Activated CD4-positive, alpha-beta memory T cell treated with anti-CD3 and anti-CD28 coated beads, Interleukin-2, amount 10 ng/mL, durations not matched to agents 7 days and 5 days (primary cell): ENCODE data around the gene IFI27. TPM values are rescaled to one million over a fixed set of nuclear protein-coding genes. Genes with fewer than 3 reads are reported as not detected.

Source experiments
- CTCF ChIA-PET: fragments of 350-600 bp; sonication (Branson Sonifier 250); formaldehyde crosslinking; loops from one replicate; lab custom pipeline; 2021; ENCODE audit warnings: antibody characterized with exemption, inconsistent platforms; lab: Charles Lee
- POLR2A ChIA-PET: fragments of 350-600 bp; sonication (Branson Sonifier 250); formaldehyde crosslinking; loops from one replicate; lab custom pipeline; 2021; ENCODE audit warnings: antibody characterized with exemption; lab: Charles Lee
- DNase-seq: peaks from one replicate; pipeline ENCODE4 v3.0.0-alpha.2; 2020
- H3K27ac Mint-ChIP-seq: one replicate; pipeline ENCODE4 v1.8.0; 2021; ENCODE audit warnings: mild to moderate bottlenecking, mixed read lengths
- H3K27me3 Mint-ChIP-seq: one replicate; pipeline ENCODE4 v1.8.0; 2021; ENCODE audit warnings: mixed read lengths
- H3K36me3 Mint-ChIP-seq: one replicate; pipeline ENCODE4 v1.8.0; 2021; ENCODE audit warnings: low read depth, mixed read lengths
- H3K4me1 Mint-ChIP-seq: one replicate; pipeline ENCODE4 v1.8.0; 2021; ENCODE audit warnings: mixed read lengths
- H3K4me3 Mint-ChIP-seq: one replicate; pipeline ENCODE4 v1.8.0; 2021; ENCODE audit warnings: mild to moderate bottlenecking, mixed read lengths
- H3K9me3 Mint-ChIP-seq: one replicate; pipeline ENCODE4 v1.8.0; 2021; ENCODE audit warnings: mixed read lengths
- total RNA-seq, 2 experiments: library from RNA; stranded (reverse); gene quantifications; one replicate each; pipeline ENCODE4 v1.2.3, GENCODE V29; 2021

IFI27 gene
- total RNA-seq, 2 experiments from 2014 or later = 184 to 186 TPM

GRCh38 chr14:94117856-94118255, 7.3 kb downstream of the IFI27 start:
- H3K4me1 Mint-ChIP-seq = peaks cover 17% of the 10 kb centered on the region
- no peak overlapping the region for H3K27ac Mint-ChIP-seq
- H3K9me3 Mint-ChIP-seq = peaks cover 12% of the 10 kb centered on the region
- POLR2A ChIA-PET = no interaction called here
- no peak overlapping the region for H3K4me3 Mint-ChIP-seq
- peaks cover 15% of the 10 kb centered on the region for H3K27me3 Mint-ChIP-seq
- H3K36me3 Mint-ChIP-seq = no peaks in the 10 kb centered on the region
- CTCF ChIA-PET = interaction anchor here (1.4 kb wide), 1 partner anchor 21 kb away, joined by 3 read pairs; no protein-coding TSS in a partner anchor
- no peak for DNase-seq

DNA sequence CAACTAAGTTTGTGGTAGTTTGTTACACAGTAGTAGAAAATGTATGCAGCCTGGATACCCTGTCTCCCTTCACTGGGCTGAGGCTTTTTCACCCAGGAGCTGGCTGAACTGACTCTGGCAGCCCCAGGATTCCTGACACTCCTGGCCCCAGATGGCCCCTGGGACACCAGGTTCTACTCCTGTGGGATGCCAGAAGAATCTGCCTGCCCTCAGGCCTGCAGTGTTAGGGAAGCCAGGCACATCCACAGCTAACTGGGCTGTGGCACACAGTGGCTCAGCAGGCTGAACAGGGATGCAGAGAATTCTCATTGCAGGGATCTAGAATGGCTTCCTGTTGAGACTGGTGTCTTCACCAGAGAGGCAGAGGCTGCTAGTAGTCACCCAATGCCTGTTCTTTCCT, 8.5 kb downstream of the IFI27 start:
- peaks cover 14% of the 10 kb centered on the region for H3K27me3 Mint-ChIP-seq
- no peaks in the 10 kb centered on the region for H3K36me3 Mint-ChIP-seq
- DNase-seq = no peak
- peaks cover 12% of the 10 kb centered on the region for H3K9me3 Mint-ChIP-seq
- H3K4me1 Mint-ChIP-seq = peaks cover 13% of the 10 kb centered on the region
- CTCF ChIA-PET = no interaction called here
- H3K27ac Mint-ChIP-seq = no peak overlapping the region
- POLR2A ChIA-PET = no interaction called here
- H3K4me3 Mint-ChIP-seq = no peak overlapping the region

DNA sequence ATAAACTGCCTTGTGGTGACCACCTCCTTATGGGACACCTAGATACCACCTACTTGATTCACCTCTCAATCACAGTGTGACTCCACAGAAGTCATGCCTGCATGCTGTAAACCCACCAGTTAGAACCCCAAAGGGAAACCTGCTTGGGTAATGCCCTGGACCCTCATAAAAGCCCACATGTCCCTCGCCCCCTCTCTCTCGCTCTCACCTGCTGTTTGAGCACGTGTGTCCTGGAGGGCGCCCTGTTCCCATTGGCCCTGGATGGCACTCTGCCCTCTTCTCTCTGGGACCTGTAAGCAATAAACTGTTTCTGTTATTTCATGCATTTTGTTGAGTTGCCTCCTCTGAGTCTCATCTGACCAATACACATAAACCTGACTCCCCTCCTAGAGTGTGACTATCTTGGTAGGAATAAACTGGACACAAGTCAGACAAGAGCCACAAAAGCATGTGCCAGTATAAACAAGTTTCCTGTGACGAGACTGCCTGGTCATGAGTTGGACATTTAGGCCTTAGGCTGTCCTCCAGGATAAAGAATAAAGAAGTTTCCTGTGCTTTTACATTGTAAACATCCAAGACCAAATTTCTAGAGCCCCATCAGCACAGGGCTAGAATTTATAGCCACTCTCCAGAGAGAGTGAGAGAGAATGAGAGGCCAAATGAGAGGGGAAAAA, 10.3 kb downstream of the IFI27 start:
- no peak overlapping the region for H3K4me3 Mint-ChIP-seq
- no peaks in the 10 kb centered on the region for H3K36me3 Mint-ChIP-seq
- peaks cover 12% of the 10 kb centered on the region for H3K9me3 Mint-ChIP-seq
- CTCF ChIA-PET = interaction anchor here (0.6 kb wide), 1 partner anchor 944 kb away, joined by 3 read pairs; no protein-coding TSS in a partner anchor
- POLR2A ChIA-PET = no interaction called here
- peaks cover 11% of the 10 kb centered on the region for H3K27me3 Mint-ChIP-seq
- no peak overlapping the region for H3K27ac Mint-ChIP-seq
- DNase-seq = no peak
- H3K4me1 Mint-ChIP-seq = peaks cover 1% of the 10 kb centered on the region

GRCh38 chr14:94121485-94121884, 10.9 kb downstream of the IFI27 start:
- H3K27ac Mint-ChIP-seq = no peak overlapping the region

DNA sequence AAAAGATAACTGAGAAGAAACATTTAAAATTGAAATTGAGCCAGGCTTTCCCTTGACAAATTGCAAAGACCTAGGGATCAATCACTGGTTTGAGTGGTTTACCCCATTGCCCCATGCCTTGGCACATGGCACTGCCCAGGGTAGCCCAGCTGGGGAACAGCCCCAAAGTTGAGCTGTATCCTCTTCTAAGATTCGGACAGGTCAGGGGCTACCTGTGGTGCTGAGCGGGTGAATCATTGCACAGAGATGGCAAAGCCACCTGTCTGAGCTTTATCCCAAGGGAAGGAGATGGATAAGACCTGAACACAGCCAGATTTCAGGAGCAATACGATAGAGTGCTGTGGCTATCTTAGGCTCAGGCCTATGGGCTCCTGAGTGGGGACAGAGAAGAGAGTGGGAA, 11.9 kb downstream of the IFI27 start:
- Mint-ChIP-seq H3K36me3 (peaks cover 3% of the 10 kb centered on the region), H3K27me3 (peaks cover 9% of the 10 kb centered on the region), H3K4me1 (peaks cover 1% of the 10 kb centered on the region), H3K4me3 (no peak overlapping the region), H3K9me3 (peaks cover 12% of the 10 kb centered on the region), H3K27ac (no peak overlapping the region)
- ChIA-PET CTCF (no interaction called here), POLR2A (no interaction called here)
- DNase-seq = no peak

More at GRCh38 chr14:94121485-94121884, 10.9 kb downstream of the IFI27 start:
- no peak overlapping the region for H3K4me3 Mint-ChIP-seq
- ChIA-PET CTCF (interaction anchor here (0.6 to 0.9 kb wide), 2 partner anchors 11 to 944 kb away, joined by 3 to 5 read pairs; no protein-coding TSS in a partner anchor), POLR2A (no interaction called here)
- H3K27me3 Mint-ChIP-seq = peaks cover 11% of the 10 kb centered on the region
- DNase-seq = no peak
- H3K4me1 Mint-ChIP-seq = peaks cover 1% of the 10 kb centered on the region
- peaks cover 1% of the 10 kb centered on the region for H3K36me3 Mint-ChIP-seq
- H3K9me3 Mint-ChIP-seq = peaks cover 12% of the 10 kb centered on the region

GRCh38 chr14:94123296-94123695, 12.8 kb downstream of the IFI27 start:
- POLR2A ChIA-PET = no interaction called here
- H3K27me3 Mint-ChIP-seq = peaks cover 9% of the 10 kb centered on the region
- H3K9me3 Mint-ChIP-seq = peaks cover 12% of the 10 kb centered on the region
- peak; percentile 8 for DNase-seq
- H3K27ac Mint-ChIP-seq = no peak overlapping the region
- H3K4me1 Mint-ChIP-seq = peaks cover 6% of the 10 kb centered on the region
- peaks cover 3% of the 10 kb centered on the region for H3K36me3 Mint-ChIP-seq
- CTCF ChIA-PET = interaction anchor here (0.6 kb wide), 1 partner anchor 9 kb away, joined by 3 read pairs; no protein-coding TSS in a partner anchor
- no peak overlapping the region for H3K4me3 Mint-ChIP-seq

DNA sequence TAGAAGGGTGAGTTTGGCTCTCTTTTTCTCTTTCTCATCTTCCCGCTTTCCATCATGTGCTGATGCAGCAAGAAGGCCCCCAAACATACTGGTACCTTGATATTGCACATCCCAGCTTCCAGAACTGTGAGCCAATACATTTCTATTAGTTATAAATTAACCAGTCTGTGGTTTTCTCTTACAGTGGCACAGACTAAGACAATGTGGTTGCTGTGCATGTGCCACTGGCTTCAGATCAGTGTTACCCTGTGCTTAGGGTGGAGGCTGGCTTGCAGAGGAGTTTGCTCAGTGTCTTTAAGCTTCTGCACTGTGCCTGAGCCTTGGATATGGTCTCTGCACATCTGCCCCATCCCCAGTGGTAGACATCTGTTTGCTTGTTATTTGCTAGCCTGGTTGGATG, 13.3 kb downstream of the IFI27 start:
- H3K36me3 Mint-ChIP-seq = peaks cover 3% of the 10 kb centered on the region
- ChIA-PET CTCF (interaction anchor here (0.6 to 0.7 kb wide), 2 partner anchors 8 to 13 kb away, joined by 3 read pairs; no protein-coding TSS in a partner anchor), POLR2A (no interaction called here)
- H3K9me3 Mint-ChIP-seq = peaks cover 10% of the 10 kb centered on the region
- H3K27ac Mint-ChIP-seq = no peak overlapping the region
- H3K4me1 Mint-ChIP-seq = peaks cover 12% of the 10 kb centered on the region
- H3K4me3 Mint-ChIP-seq = no peak overlapping the region
- peaks cover 9% of the 10 kb centered on the region for H3K27me3 Mint-ChIP-seq
- peak; percentile 12 for DNase-seq

GRCh38 chr14:94124582-94125377, 14.2 kb downstream of the IFI27 start:
- ChIA-PET CTCF (interaction anchor here (0.7 to 1.1 kb wide), 2 partner anchors 12 to 55 kb away, joined by 3 read pairs; no protein-coding TSS in a partner anchor), POLR2A (no interaction called here)
- no peak overlapping the region for H3K4me3 Mint-ChIP-seq
- H3K27ac Mint-ChIP-seq = no peak overlapping the region
- peaks cover 5% of the 10 kb centered on the region for H3K27me3 Mint-ChIP-seq
- peak; percentile 12 for DNase-seq
- peaks cover 3% of the 10 kb centered on the region for H3K36me3 Mint-ChIP-seq
- peaks cover 5% of the 10 kb centered on the region for H3K9me3 Mint-ChIP-seq
- peaks cover 15% of the 10 kb centered on the region for H3K4me1 Mint-ChIP-seq

DNA sequence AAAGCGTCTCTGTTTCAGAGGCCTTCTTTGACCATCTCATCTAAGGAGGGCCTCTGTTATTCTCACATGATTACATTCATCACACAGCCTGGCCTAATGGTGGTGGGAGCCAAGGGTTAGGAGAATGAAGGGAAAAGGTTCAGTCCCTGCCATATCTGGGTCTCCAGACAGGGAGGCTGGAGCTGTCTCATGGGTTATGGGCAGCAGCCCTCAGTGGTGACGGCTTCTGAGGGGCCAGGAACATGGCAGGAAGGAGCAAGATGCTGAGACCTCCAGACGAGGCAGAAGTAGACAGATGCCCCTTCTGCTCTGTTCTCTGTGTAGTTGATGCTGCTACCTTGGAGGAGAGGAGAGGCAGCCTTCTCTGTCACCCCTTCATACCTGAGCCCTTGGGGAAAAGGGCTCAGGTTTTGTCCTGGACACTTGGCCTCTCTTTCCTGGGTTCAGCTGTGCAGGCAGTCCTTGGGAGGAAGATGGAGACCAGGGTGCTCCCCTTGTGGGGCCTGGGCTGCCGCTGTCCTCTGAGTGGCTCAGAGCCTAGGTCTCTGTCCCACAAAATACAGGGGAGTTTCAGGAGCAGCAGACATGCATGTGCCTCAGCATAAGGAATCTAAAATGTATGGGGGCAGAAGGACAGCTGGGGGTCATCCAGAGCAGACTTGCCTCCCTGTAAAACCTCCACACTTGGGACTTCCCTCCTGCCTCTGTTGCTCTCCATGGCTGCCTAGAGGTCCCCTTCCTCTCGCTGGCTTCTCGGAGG, 15.3 kb downstream of the IFI27 start:
- peaks cover under 1% of the 10 kb centered on the region for H3K9me3 Mint-ChIP-seq
- H3K4me3 Mint-ChIP-seq = no peak overlapping the region
- peaks cover under 1% of the 10 kb centered on the region for H3K27me3 Mint-ChIP-seq
- H3K4me1 Mint-ChIP-seq = peaks cover 22% of the 10 kb centered on the region
- CTCF ChIA-PET = interaction anchor here (1.1 to 1.2 kb wide), 2 partner anchors 11 to 54 kb away, joined by 3 to 5 read pairs; no protein-coding TSS in a partner anchor
- H3K27ac Mint-ChIP-seq = no peak overlapping the region
- POLR2A ChIA-PET = no interaction called here
- H3K36me3 Mint-ChIP-seq = peaks cover 3% of the 10 kb centered on the region
- DNase-seq = peak; percentile 11

DNA sequence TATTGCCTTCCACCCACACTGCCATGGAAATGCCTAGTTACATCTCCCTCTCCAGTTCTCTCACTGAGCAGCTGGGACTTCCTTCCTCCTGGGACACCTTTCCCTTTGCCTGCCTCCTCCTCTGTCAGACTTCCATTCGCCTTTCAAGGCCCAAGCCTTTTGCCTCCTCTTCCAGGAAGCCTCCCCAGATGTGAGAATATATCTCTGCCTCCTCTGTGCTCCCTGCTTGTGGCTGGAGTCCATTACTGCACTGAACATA, 15.8 kb downstream of the IFI27 start:
- POLR2A ChIA-PET = no interaction called here
- H3K4me3 Mint-ChIP-seq = no peak overlapping the region
- H3K27ac Mint-ChIP-seq = no peak overlapping the region

GRCh38 chr14:94126800-94127199, 16.3 kb downstream of the IFI27 start:
- DNase-seq = no peak
- ChIA-PET CTCF (no interaction called here), POLR2A (no interaction called here)
- Mint-ChIP-seq H3K4me1 (peaks cover 22% of the 10 kb centered on the region), H3K9me3 (no peaks in the 10 kb centered on the region), H3K4me3 (no peak overlapping the region), H3K27me3 (peaks cover 5% of the 10 kb centered on the region), H3K27ac (no peak overlapping the region), H3K36me3 (peaks cover 3% of the 10 kb centered on the region)

More for the DNA sequence above, 15.8 kb downstream of the IFI27 start:
- Mint-ChIP-seq H3K9me3 (no peaks in the 10 kb centered on the region), H3K36me3 (peaks cover 3% of the 10 kb centered on the region), H3K4me1 (peaks cover 22% of the 10 kb centered on the region), H3K27me3 (peaks cover 5% of the 10 kb centered on the region)
- CTCF ChIA-PET = interaction anchor here (1.2 kb wide), 1 partner anchor 10 kb away, joined by 5 read pairs; no protein-coding TSS in a partner anchor
- no peak for DNase-seq

DNA sequence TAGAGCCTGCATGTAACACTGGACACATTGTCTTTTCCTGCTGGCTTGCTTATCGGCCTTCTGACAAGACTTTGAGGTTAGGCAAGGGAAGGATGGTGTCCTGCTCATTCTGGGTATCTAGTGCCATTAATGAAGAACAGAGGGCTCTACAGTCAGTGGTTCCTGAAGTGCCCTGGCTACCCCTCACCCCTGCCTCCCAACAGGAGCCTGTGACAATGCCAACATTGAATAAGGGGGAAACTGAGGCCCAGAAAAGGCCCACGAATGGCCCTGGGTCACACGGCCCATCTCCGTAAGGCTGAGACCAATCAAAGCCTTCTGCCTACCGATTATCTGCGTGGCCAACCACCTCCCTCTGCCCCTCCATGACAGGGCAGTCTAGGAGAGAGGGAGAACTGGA, 16.8 kb downstream of the IFI27 start:
- peaks cover 8% of the 10 kb centered on the region for H3K27me3 Mint-ChIP-seq
- DNase-seq = no peak
- H3K36me3 Mint-ChIP-seq = peaks cover 3% of the 10 kb centered on the region
- ChIA-PET POLR2A (interaction anchor here (1.0 to 3.1 kb wide), 3 partner anchors 9 to 47 kb away, joined by 3 to 44 read pairs (median 4); partner anchors contain the start of genes DDX24 and IFI27L1), CTCF (interaction anchor here (1.8 kb wide), 1 partner anchor 9 kb away, joined by 12 read pairs; no protein-coding TSS in a partner anchor)
- H3K27ac Mint-ChIP-seq = no peak overlapping the region
- no peak overlapping the region for H3K4me3 Mint-ChIP-seq
- H3K4me1 Mint-ChIP-seq = peaks cover 25% of the 10 kb centered on the region
- H3K9me3 Mint-ChIP-seq = no peaks in the 10 kb centered on the region
